ENCODE results near the gene SRP72. TPM values are rescaled to one million over a fixed set of nuclear protein-coding genes. Genes with fewer than 3 reads are reported as not detected.

SRP72 gene, protein sequence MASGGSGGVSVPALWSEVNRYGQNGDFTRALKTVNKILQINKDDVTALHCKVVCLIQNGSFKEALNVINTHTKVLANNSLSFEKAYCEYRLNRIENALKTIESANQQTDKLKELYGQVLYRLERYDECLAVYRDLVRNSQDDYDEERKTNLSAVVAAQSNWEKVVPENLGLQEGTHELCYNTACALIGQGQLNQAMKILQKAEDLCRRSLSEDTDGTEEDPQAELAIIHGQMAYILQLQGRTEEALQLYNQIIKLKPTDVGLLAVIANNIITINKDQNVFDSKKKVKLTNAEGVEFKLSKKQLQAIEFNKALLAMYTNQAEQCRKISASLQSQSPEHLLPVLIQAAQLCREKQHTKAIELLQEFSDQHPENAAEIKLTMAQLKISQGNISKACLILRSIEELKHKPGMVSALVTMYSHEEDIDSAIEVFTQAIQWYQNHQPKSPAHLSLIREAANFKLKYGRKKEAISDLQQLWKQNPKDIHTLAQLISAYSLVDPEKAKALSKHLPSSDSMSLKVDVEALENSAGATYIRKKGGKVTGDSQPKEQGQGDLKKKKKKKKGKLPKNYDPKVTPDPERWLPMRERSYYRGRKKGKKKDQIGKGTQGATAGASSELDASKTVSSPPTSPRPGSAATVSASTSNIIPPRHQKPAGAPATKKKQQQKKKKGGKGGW
- total RNA-seq: 199 and 211 TPM in 2 replicates

DNA sequence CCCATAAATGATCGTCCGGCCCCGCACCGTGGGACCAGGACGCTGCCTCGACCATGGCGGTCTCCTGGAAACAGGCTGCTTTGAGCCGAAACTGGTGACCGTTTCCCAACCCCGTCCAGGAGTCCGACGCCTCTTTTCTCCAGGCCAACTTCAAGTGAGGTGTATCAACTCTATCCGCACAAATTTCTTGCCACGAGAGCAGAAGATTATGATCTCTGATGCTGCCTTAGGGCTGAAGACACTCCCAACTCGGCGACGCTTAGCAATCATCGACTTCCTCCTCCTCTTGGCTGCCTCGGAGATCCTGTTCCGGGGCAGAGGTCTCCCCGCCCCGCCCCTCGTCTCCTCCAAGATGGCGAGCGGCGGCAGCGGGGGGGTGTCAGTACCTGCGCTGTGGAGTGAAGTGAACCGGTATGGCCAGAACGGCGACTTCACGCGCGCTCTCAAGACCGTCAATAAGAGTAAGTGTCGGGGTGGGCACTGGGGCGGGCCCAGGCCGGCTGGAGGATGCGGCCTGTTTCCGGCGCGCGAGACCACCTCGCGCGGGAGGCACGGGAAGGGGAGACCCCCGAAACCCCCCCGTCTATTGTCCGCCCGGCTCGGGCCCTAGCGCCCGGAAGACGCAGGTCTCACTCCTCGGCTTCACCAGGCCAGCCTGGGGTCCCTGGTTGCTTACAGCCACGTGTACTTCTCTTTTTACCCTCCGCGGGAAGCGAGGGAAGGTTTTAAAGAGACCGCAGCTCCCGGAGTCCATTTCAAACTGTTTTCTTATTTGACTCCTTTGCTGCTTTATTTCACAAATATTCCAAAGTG is at the start of gene SRP72:
SRP72 (plus strand) TSS at position 334 of the 813 bp plus-strand sequence; CDS start at position 353, 19 bp downstream.
- H3K27me3 Mint-ChIP-seq (ENCODE audit: insufficient read depth): no peaks in the 10 kb centered on the region
- peak within 1 kb of the TSS; percentile 99 for H3K27ac Mint-ChIP-seq
- intact Hi-C loops (cut with micrococcal nuclease): loop anchor here (1.0 to 2.0 kb wide), 9 partner anchors 31 to 519 kb away; partner anchors contain the start of genes AASDH, ARL9, CEP135 and NOA1
- DNase-seq (ENCODE audit: low spot score): peak; percentile 88
- peaks cover 60% of the 10 kb centered on the region for H3K4me1 Mint-ChIP-seq (ENCODE audit: low read depth)
- H3K9me3 Mint-ChIP-seq: no peaks in the 10 kb centered on the region
- H3K4me3 Mint-ChIP-seq: peak within 1 kb of the TSS; percentile 98
- peaks cover 40% of the 10 kb centered on the region for H3K36me3 Mint-ChIP-seq (ENCODE audit: low read depth)

DNA sequence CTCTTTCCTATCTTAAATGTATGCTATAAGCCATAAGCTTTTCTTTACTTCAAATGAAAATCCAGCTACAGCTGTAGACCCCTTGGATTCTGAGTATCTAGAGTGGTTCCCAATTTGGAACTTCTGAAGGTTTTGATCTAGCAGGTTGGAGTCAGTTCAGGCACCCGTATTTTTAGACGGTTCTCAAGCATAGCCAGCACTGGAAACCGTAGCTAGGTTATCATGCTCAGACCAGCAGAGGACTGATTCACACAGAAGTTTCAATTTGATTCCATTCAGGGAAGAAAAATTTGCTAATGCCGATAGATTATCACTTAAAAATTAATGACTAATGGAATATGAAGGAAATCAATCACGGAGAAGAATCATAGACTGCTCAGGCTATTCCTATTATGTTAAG is 43.2 kb upstream of the SRP72 start:
- Mint-ChIP-seq H3K27ac (no peak overlapping the region), H3K27me3 (ENCODE audit: insufficient read depth) (no peaks in the 10 kb centered on the region), H3K4me1 (ENCODE audit: low read depth) (peaks cover 29% of the 10 kb centered on the region), H3K36me3 (ENCODE audit: low read depth) (peaks cover 9% of the 10 kb centered on the region), H3K4me3 (no peak overlapping the region), H3K9me3 (no peaks in the 10 kb centered on the region)
- intact Hi-C loops (cut with micrococcal nuclease): no loop called here
- no peak for DNase-seq (ENCODE audit: low spot score)

DNA sequence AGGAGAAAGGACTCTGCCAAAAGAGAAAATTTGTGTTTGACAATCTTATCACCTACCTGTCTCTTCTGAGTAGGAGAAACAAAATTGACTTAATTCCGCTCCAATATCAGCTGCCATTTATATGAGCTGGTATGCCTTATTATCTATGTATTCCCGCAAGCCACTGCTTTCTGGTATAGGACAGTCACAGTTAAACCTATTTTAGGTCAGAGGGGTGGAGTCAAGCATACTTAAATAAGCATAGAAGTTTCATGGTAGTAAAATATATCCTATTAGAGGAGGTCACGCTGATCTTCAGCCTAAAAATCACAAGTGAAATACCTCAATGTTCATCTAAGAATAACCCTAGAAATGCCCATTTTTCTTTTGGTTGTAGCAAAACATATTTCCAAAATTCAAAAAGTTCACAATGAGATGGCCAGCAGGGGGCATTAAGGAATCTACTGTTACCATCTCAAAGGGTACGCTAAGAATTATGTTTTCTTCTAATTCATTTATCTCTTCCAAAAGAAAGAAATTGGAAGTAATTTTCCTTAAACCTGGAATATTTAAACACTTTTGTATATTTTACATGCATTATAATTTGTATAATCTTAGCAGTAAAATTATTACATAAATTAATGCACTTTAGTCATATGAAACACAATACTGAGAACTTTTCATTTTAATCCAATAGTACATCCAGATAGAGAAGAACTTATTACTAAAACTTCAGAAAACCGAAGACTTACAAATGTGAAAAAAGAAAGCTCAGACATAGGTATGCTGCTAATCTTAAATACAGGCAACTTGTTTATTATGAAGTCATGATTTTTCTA is 42.5 kb upstream of the SRP72 start:
- Mint-ChIP-seq H3K9me3 (no peaks in the 10 kb centered on the region), H3K27ac (no peak overlapping the region), H3K27me3 (ENCODE audit: insufficient read depth) (no peaks in the 10 kb centered on the region), H3K4me1 (ENCODE audit: low read depth) (peaks cover 34% of the 10 kb centered on the region), H3K4me3 (no peak overlapping the region), H3K36me3 (ENCODE audit: low read depth) (peaks cover 9% of the 10 kb centered on the region)
- DNase-seq (ENCODE audit: low spot score): no peak
- intact Hi-C loops (cut with micrococcal nuclease): loop anchor here (1.0 kb wide), 4 partner anchors 10 to 411 kb away; partner anchors contain the start of gene PPAT

DNA sequence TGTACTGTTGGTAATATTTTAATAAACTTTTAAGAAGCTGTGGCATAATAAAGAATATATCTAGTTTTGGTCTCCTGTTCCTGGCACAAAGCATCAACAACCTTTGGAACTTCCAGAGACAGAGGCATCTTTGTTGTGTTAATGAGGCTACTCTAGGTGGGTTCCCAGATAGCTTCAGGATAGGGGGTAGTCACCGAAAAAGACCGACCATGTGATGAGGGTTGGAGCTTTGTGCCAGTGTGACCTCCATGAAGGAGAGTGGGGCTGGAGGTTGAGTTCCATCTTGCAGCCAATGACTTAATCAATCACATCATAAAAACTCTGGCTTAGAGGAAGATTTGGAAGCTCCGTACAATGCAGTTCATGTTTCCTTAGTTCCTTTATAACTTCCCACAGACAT is 41.9 kb upstream of the SRP72 start:
- H3K36me3 Mint-ChIP-seq (ENCODE audit: low read depth): peaks cover 8% of the 10 kb centered on the region
- H3K27ac Mint-ChIP-seq: no peak overlapping the region
- H3K9me3 Mint-ChIP-seq: no peaks in the 10 kb centered on the region
- no peaks in the 10 kb centered on the region for H3K27me3 Mint-ChIP-seq (ENCODE audit: insufficient read depth)
- intact Hi-C loops (cut with micrococcal nuclease): loop anchor here (1.0 kb wide), 4 partner anchors 10 to 411 kb away; partner anchors contain the start of gene PPAT
- peaks cover 35% of the 10 kb centered on the region for H3K4me1 Mint-ChIP-seq (ENCODE audit: low read depth)
- H3K4me3 Mint-ChIP-seq: no peak overlapping the region
- no peak for DNase-seq (ENCODE audit: low spot score)

DNA sequence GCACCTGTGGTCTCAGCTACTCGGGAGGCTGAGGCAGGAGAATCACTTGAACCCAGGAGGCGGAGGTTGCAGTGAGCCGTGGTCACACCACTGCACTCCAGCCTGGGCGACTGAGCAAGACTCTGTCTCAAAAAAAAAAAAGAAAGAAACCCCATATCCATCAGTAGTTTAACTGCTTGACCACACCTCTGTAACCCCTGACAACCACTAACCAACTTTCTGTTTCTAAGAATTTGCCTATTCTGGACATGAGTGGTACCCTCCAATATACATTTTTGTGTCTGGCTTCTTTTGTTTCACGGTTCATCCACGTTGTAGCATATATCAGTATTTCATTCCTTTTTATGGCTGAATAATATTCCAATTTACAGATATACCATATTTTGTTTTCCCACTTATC is 41.1 kb upstream of the SRP72 start:
- H3K27me3 Mint-ChIP-seq (ENCODE audit: insufficient read depth): no peaks in the 10 kb centered on the region
- H3K4me3 Mint-ChIP-seq: no peak overlapping the region
- no peaks in the 10 kb centered on the region for H3K9me3 Mint-ChIP-seq
- DNase-seq (ENCODE audit: low spot score): no peak
- no peak overlapping the region for H3K27ac Mint-ChIP-seq
- intact Hi-C loops (cut with micrococcal nuclease): no loop called here
- peaks cover 40% of the 10 kb centered on the region for H3K4me1 Mint-ChIP-seq (ENCODE audit: low read depth)
- H3K36me3 Mint-ChIP-seq (ENCODE audit: low read depth): peaks cover 8% of the 10 kb centered on the region

DNA sequence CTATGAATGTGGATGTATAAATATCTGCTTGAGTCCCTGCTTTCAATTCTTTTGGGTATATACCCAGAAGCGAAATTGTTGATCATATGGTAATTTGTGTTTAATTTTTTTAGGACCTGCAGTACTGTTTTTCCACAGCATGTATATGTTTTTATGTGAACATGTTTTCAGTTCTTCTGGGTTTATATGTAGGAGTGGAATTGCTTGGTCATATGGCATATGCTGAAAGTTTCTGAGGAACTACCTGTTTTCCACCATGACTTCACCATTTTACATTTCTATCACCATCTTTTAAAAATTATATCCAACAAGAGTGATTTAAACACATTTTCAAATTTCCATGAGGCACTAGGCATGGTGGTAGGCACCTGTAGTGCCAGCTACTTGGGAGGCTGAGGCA is 40.2 kb upstream of the SRP72 start:
- H3K4me1 Mint-ChIP-seq (ENCODE audit: low read depth): peaks cover 50% of the 10 kb centered on the region
- intact Hi-C loops (cut with micrococcal nuclease): no loop called here

DNA sequence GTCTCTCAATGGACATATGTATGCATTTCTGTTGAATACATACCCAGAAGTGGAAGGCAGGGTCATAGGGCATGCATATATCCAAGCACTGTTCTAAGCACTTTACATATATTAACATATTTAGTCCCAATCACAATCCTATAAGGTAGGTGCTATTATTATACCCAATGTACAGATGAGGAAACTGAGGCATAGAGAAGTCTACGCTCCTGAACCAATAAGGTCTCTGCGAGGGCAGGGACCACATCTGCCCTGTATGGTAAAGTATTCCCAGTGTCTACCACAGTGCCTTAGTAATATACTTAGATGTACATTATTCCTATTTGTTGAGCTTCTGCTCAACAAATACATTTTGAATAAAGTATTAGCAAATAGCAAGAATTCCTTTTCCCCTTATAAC is 37.2 kb upstream of the SRP72 start:
- H3K36me3 Mint-ChIP-seq (ENCODE audit: low read depth): peaks cover 14% of the 10 kb centered on the region
- H3K4me1 Mint-ChIP-seq (ENCODE audit: low read depth): peaks cover 61% of the 10 kb centered on the region
- H3K4me3 Mint-ChIP-seq: no peak overlapping the region
- no peak for DNase-seq (ENCODE audit: low spot score)
- H3K27ac Mint-ChIP-seq: no peak overlapping the region
- intact Hi-C loops (cut with micrococcal nuclease): no loop called here
- H3K9me3 Mint-ChIP-seq: no peaks in the 10 kb centered on the region
- H3K27me3 Mint-ChIP-seq (ENCODE audit: insufficient read depth): no peaks in the 10 kb centered on the region

More for the DNA sequence above, 40.2 kb upstream of the SRP72 start:
- Mint-ChIP-seq H3K27ac (no peak overlapping the region), H3K27me3 (ENCODE audit: insufficient read depth) (no peaks in the 10 kb centered on the region), H3K4me3 (no peak overlapping the region), H3K9me3 (no peaks in the 10 kb centered on the region), H3K36me3 (ENCODE audit: low read depth) (peaks cover 8% of the 10 kb centered on the region)
- no peak for DNase-seq (ENCODE audit: low spot score)

DNA sequence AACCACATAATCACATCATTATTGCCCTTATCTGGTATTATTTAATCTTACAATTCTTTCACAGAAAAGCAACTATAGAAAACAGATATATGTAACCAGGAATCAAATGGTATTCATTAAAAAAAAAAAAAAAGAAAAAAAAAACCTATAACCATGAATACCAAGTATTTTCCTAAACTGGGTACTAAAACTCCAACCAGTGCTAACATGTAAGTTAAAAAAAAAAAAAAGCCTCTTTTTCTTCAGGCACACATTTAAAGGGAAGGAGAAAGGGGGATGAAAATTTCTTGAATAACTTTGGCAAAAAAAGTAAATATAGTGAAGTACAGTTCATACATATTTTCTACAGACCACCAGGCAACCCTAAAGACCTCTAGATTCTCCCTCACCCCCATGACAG is 34.1 kb upstream of the SRP72 start:
- Mint-ChIP-seq H3K36me3 (ENCODE audit: low read depth) (peaks cover 15% of the 10 kb centered on the region), H3K4me1 (ENCODE audit: low read depth) (peaks cover 44% of the 10 kb centered on the region), H3K4me3 (peak overlapping the region; percentile 94), H3K9me3 (no peaks in the 10 kb centered on the region), H3K27me3 (ENCODE audit: insufficient read depth) (peaks cover 3% of the 10 kb centered on the region), H3K27ac (no peak overlapping the region)
- DNase-seq (ENCODE audit: low spot score): no peak
- intact Hi-C loops (cut with micrococcal nuclease): no loop called here

DNA sequence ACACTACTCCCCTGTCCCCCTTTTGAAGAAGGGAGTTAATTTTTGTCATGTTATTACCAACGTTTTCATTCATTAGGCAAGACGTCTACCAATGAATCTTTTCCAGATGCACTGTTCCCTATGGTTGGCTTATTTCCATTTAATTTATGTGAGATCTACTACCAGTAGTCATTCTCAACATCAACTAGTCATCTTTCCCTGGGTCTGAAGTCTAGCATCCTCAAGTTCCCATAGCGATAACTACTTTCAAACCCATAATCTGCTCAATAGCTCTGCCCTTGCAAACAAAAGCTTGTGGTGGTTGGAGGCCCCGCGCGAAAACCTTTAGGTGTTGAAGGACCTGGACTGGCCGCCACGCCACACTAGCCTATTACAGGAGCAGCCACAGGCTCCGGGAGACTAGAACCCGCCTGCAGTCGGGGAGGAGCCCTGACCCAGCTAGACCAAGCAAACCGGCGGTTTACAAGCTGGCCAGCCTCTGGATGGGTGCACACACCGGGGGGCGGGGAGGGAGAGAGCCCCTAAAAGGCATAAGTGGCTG is 32.7 kb upstream of the SRP72 start:
- Mint-ChIP-seq H3K4me3 (peak overlapping the region; percentile 94), H3K36me3 (ENCODE audit: low read depth) (peaks cover 19% of the 10 kb centered on the region), H3K27me3 (ENCODE audit: insufficient read depth) (peaks cover 3% of the 10 kb centered on the region), H3K9me3 (no peaks in the 10 kb centered on the region), H3K27ac (peak overlapping the region; percentile 99), H3K4me1 (ENCODE audit: low read depth) (peaks cover 48% of the 10 kb centered on the region)
- no peak for DNase-seq (ENCODE audit: low spot score)
- intact Hi-C loops (cut with micrococcal nuclease): loop anchor here (1.0 to 5.0 kb wide), 10 partner anchors 9 to 1087 kb away; partner anchors contain the start of genes AASDH, CEP135, REST and SRD5A3

DNA sequence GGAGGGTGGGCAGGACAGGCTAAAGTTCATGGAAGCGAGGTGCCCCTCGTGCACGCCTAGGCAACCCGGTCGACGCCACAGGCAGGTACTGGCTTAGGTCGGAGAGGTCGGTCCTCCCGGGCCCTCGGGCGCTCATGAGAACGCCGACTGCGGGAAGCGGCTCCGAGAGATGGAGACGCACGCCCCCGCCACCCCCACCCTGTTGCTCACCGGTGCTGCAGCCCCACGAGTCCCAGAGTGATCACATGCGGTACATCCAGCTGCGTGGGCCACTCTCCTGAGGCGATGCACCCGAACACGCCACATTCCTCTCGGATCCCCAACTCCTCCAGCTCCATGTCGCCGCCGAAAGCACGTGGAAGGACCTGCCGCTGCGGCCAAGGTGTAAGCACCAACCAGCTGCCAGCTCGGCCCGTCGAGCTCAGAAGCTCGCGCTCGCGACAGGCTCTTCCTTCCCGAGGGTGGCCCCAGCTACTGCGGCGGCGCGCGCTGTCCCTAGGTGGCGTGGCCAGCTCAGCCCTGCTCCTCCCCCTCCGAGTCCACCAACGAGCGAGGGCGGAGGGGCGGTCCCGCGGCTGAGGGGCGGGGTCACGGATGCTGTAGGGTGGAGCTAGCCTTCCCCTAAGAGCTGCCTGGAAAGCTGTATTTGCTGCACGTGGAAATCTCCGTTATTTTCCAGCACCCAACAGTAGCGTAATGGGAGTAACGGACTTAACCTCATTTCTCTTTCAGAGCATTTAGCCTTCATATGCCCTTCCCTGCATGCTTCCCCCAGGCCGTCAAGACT is 32.1 kb upstream of the SRP72 start, which contains the start of gene PPAT:
PPAT (minus strand) TSS at position 476 of the 787 bp plus-strand sequence; CDS start at position 338, 138 bp downstream.
- no peaks in the 10 kb centered on the region for H3K9me3 Mint-ChIP-seq
- intact Hi-C loops (cut with micrococcal nuclease): loop anchor here (1.0 to 5.0 kb wide), 10 partner anchors 10 to 1088 kb away; partner anchors contain the start of genes AASDH, CEP135, REST and SRD5A3
- peaks cover 23% of the 10 kb centered on the region for H3K36me3 Mint-ChIP-seq (ENCODE audit: low read depth)
- H3K4me1 Mint-ChIP-seq (ENCODE audit: low read depth): peaks cover 51% of the 10 kb centered on the region
- H3K27ac Mint-ChIP-seq: peak within 1 kb of the TSS; percentile 99
- peak; percentile 98 for DNase-seq (ENCODE audit: low spot score)
- H3K4me3 Mint-ChIP-seq: peak within 1 kb of the TSS; percentile 94
- H3K27me3 Mint-ChIP-seq (ENCODE audit: insufficient read depth): peaks cover 3% of the 10 kb centered on the region

DNA sequence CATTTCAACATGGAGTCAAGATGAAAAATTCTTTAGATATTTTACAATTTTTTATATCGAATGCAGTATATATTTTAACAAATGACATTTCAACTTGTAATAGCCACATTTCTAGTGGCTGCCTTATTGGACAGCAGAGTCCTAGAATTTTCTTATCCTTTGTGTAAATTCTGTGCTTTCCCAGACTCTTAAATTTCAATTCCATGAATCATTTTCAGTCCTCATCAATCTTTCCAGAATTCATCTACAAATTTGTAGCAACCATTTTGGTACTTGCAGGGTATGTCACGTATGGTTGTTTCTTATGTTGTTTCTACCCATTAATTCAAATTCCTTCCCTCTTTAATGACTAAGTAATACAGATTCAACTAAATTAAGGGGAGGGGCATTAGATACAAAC is 28.7 kb upstream of the SRP72 start:
- H3K9me3 Mint-ChIP-seq: no peaks in the 10 kb centered on the region
- H3K27me3 Mint-ChIP-seq (ENCODE audit: insufficient read depth): peaks cover 3% of the 10 kb centered on the region
- H3K36me3 Mint-ChIP-seq (ENCODE audit: low read depth): peaks cover 39% of the 10 kb centered on the region
- intact Hi-C loops (cut with micrococcal nuclease): loop anchor here (5.0 kb wide), 1 partner anchor 1091 kb away; the partner anchor contains the start of gene SRD5A3
- H3K4me3 Mint-ChIP-seq: peak overlapping the region; percentile 56
- DNase-seq (ENCODE audit: low spot score): no peak
- H3K27ac Mint-ChIP-seq: no peak overlapping the region
- H3K4me1 Mint-ChIP-seq (ENCODE audit: low read depth): peaks cover 48% of the 10 kb centered on the region
